Activated T-helper 1 cell treated with Interleukin-2 at 50 U/mL for 16 hours (primary cell): Measurements from ENCODE around the gene MPP4.

Experiments used
- DNase-seq: peaks from one replicate; pipeline ENCODE4 v3.0.0-alpha.2; 2020; ENCODE audit warnings: low read depth

The MPP4 gene

DNA sequence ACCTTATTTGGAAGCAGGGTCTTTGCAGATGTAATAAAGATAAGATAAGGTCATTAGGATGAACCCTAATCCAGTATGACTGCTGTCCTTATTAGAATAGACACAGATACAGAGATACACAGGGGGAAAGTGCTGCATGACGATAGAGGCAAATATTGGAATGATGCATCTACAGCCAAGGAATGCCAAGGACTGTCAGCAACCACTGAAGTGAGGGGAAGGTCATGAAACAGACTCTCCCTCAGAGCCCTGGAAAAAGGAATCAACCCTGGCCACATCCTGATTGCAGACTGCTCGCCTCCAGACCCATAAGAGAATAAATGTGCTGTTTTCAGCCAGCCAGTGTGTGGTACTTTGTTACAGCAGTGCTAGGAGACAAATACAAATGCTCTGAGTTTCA is 69.9 kb downstream of the MPP4 start:
- no peak for DNase-seq

GRCh38 chr2:201622306-201622970 is 76.0 kb downstream of the MPP4 start:
- no peak for DNase-seq

DNA sequence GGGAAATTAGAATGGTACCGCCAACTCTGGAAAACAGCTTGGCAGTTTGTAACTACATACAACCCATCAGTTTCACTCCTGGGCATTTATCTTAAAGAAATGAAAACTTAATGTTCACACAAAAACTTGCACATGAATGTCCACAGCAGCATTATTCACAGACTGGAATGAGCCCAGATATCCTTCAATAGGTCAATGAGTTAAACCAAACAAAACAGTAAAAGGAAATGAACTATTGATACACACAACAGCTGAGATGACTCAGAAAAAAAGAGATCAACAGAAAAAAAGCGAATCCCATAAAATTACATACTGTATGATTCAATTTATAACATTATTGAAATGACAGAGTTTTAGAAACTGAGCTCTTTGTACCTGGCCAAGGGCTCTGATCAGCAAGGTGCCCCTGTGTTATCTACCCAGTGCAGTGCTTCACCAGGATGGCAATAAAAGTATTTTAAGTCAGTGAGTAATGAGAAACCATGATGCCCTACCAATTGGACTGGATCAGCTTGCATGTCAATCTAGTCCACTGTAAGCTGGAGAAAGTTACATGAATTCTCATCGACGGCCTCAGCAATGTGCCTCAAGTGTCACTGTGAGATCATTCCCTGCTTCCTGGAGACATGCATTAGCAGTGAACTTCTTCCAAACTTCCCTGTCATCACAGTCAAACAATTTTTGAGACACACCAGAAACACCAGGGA is 77.0 kb downstream of the MPP4 start:
- no peak for DNase-seq

DNA sequence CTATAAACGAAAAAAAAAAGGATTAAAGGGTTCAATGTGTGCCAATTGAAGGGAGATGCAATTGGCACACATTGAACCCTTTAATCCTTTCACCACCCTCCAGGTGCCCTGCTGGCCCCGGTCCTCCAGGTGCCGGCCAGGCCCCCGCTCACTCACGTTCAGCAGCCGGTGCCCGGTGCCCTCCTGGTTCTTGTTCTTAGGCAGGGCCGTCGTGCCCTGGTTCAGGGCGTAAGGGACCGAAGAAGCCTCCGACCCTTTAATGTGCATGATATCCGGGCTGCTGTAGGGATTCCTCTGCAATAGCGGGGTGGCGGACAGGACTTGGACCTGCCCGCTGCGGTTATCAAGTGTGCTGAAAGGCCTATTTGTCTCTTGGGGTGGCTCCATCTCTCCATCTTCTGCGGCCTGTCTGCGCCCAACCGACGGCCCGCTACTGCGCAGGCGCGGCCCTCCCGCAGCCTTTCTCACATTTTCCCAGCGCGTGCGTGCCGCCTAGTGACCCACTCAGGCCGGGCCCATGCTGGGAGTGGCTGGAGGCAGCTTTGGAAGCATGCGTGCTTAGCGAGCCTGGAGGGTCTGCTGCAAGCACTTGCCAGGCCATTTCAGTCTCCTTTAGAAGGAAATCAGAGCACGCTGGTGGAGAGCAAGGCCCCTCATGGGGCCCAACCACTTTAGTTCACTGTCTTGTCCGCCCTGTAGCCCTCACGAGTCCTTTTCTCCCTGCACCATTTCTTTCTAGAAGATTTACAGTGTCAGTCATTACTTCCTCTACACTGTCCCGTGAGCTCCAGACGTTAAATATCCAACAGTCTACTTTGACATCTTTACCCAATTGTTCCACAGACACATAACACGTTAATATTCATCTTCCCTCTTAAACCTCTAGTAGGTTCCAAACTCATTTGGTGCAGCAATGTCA is 79.4 kb downstream of the MPP4 start:
- no peak for DNase-seq

GRCh38 chr2:201608021-201608420 is 90.4 kb downstream of the MPP4 start:
- no peak for DNase-seq

DNA sequence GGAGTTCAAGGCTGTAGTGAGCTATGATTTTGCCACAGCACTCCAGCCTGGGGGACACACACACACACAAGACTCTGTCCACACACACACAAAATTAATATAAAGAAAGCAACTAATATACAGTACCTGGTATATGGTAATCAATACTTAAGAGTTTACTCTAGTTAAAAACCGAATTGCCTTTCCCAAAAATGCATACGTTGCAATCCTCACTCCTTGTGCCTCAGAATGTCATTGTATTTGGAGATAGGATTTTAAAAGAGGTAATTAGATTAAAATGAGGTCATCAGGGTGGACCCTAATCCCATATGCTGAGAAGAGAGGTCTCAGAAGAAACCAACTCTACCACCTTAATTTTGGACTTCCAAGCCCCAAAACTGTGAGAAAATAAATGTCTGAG is 90.9 kb downstream of the MPP4 start:
- no peak for DNase-seq

- no peak for DNase-seq
Measured at GRCh38 chr2:201600906-201601305, 97.5 kb downstream of the MPP4 start.

DNA sequence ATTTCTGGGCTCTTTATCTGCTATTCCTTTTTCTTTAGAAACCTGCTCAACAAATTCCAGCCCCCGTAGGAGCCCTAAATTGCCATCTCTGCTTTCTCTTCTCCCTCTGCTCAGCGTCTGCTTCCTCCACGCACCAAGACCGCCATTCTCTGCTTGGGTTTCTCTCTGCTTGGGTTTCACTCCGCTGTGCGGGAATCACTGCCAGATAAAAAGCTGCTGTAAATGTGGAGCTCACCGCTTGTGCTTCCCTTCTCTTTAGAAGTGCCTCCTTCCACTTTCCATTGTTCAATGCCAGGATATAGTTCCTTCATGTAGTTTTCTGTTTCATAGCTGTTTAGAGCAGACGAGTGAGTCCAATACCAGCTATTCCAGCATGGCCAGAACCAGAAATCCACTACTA is 101.0 kb downstream of the MPP4 start:
- no peak for DNase-seq
